Mesendoderm (in vitro differentiated cells): ENCODE results near the gene KCNMB2.

ENCODE experiments used
- DNase-seq: peaks from one replicate; pipeline ENCODE4 v3.0.0; 2013
- H2AK5ac ChIP-seq: 2 replicates; pipeline ENCODE4 v1.6.1; 2013; ENCODE audit warnings: low read length, inconsistent platforms
- H2BK120ac ChIP-seq: 2 replicates; pipeline ENCODE4 v1.6.1; 2013; ENCODE audit warnings: low read depth, mild to moderate bottlenecking, low read length, moderate library complexity, mixed read lengths
- H2BK15ac ChIP-seq: replicated peaks from 2 replicates; pipeline ENCODE4 v1.6.1; 2013; ENCODE audit warnings: low read depth, mild to moderate bottlenecking, moderate library complexity
- H2BK5ac ChIP-seq: 2 replicates; pipeline ENCODE4 v1.6.1; 2013; ENCODE audit warnings: low read length, inconsistent platforms
- H3K18ac ChIP-seq: 2 replicates; pipeline ENCODE4 v1.6.1; 2013; ENCODE audit warnings: mild to moderate bottlenecking, low read length, mixed read lengths
- H3K23ac ChIP-seq: one replicate; pipeline ENCODE4 v1.6.1; 2013; ENCODE audit warnings: low read length
- H3K27ac ChIP-seq: 2 replicates; pipeline ENCODE4 v1.5.1; 2013; ENCODE audit warnings: low read depth, mild to moderate bottlenecking, inconsistent platforms, low read length, moderate library complexity
- H3K27me3 ChIP-seq: 2 replicates; pipeline ENCODE4 v1.6.1; 2013; ENCODE audit warnings: low read length, control low read depth, mild to moderate bottlenecking, inconsistent platforms; ENCODE audit not compliant: insufficient read depth, poor library complexity
- H3K36me3 ChIP-seq: 2 replicates; pipeline ENCODE4 v1.6.1; 2013; ENCODE audit warnings: low read length, inconsistent platforms; ENCODE audit not compliant: control insufficient read depth, insufficient read depth
- H3K4ac ChIP-seq: one replicate; pipeline ENCODE4 v1.6.1; 2013; ENCODE audit warnings: low read depth, mild to moderate bottlenecking, low read length, moderate library complexity
- H3K4me1 ChIP-seq: 2 replicates; pipeline ENCODE4 v1.6.1; 2013; ENCODE audit warnings: low read depth, low read length, inconsistent platforms; ENCODE audit not compliant: control insufficient read depth
- H3K4me2 ChIP-seq: 2 replicates; pipeline ENCODE4 v1.6.1; 2013; ENCODE audit warnings: low read length
- H3K4me3 ChIP-seq: 2 replicates; pipeline ENCODE4 v1.5.1; 2013; ENCODE audit warnings: mild to moderate bottlenecking, low read length
- H3K56ac ChIP-seq: one replicate; pipeline ENCODE4 v1.6.1; 2013; ENCODE audit warnings: low read length
- H3K79me1 ChIP-seq: 2 replicates; pipeline ENCODE4 v1.6.1; 2013; ENCODE audit warnings: low read length, inconsistent platforms
- H3K79me2 ChIP-seq: 2 replicates; pipeline ENCODE4 v1.6.1; 2013; ENCODE audit warnings: mild to moderate bottlenecking, low read length; ENCODE audit not compliant: control insufficient read depth, insufficient read depth
- H3K9ac ChIP-seq: 2 replicates; pipeline ENCODE4 v1.6.1; 2013; ENCODE audit warnings: low read length, inconsistent platforms
- H4K5ac ChIP-seq: one replicate; pipeline ENCODE4 v1.6.1; 2013; ENCODE audit warnings: low read length
- H4K8ac ChIP-seq: one replicate; pipeline ENCODE4 v1.6.1; 2013; ENCODE audit warnings: low read depth, mild to moderate bottlenecking, control low read depth, low read length, moderate library complexity
- WGBS: extraction: QIAGEN DNeasy Blood & Tissue Kit; methylation state at CpG from one replicate; pipeline ENCODE4 v1.1.7; 2013; ENCODE audit warnings: low lambda C conversion rate, missing lambda C conversion rate; ENCODE audit not compliant: insufficient coverage; ENCODE audit errors: extremely low coverage; 5-methylcytosine and 5-hydroxymethylcytosine counted together

Gene KCNMB2

DNA sequence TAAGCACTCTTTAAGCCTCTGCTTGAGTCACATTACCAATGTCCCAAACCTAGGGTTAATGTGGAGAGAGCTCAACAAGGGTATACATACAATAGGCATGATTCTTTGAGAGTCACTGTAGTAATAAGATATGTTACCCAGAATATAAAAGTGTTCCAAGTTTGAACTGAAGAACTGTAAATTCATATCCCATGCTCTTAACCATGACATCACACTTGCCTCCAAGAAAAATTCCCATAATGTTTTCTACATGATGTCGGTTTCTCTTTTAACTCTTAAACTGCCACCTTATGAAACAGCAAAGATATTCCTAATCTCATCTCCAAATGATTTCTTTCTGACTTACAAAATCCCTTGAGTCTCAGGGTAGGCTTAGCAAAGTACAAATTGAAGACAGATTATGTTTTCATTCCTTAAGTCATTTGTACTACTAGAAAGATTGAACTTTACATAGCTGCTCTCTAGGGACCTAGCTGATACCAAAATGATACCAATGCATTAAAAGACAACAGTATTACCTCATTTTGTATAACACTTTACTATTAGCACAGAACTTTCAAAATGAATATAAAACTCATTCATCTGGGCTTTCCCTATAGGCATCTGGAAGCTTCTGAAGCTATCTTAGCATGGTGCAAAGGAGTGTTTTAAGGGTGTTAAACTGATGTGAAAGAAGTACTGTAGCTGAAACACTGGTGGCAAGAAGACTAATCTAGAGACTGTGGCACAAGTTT lies 127.1 kb downstream of the KCNMB2 start:
- Histone ChIP-seq H2AK5ac (no peak overlapping the region), H3K4me2 (no peak overlapping the region), H3K9ac (no peak overlapping the region), H3K4ac (no peak overlapping the region), H2BK15ac (no peak overlapping the region), H4K5ac (no peak overlapping the region), H2BK5ac (no peak overlapping the region), H3K79me2 (no peaks in the 10 kb centered on the region), H3K23ac (no peak overlapping the region), H4K8ac (no peak overlapping the region), H2BK120ac (no peak overlapping the region), H3K56ac (no peak overlapping the region), H3K4me3 (no peak overlapping the region), H3K18ac (peak overlapping the region; percentile 39), H3K4me1 (no peaks in the 10 kb centered on the region), H3K27ac (no peak overlapping the region), H3K27me3 (no peaks in the 10 kb centered on the region), H3K36me3 (no peaks in the 10 kb centered on the region), H3K79me1 (no peaks in the 10 kb centered on the region)
- no CpG with 5 or more reads among the region's 1 CpG for WGBS
- no peak for DNase-seq

- no peak overlapping the region for H2BK15ac ChIP-seq
- H3K27ac ChIP-seq: no peak overlapping the region
- no CpG with 5 or more reads among the region's 4 CpGs for WGBS
- H3K9ac ChIP-seq: no peak overlapping the region
- H2AK5ac ChIP-seq: no peak overlapping the region
- H3K79me1 ChIP-seq: no peaks in the 10 kb centered on the region
- H3K4me3 ChIP-seq: no peak overlapping the region
- no peak overlapping the region for H4K8ac ChIP-seq
- no peak for DNase-seq
- H4K5ac ChIP-seq: no peak overlapping the region
- H3K36me3 ChIP-seq: no peaks in the 10 kb centered on the region
- H3K79me2 ChIP-seq: no peaks in the 10 kb centered on the region
- no peaks in the 10 kb centered on the region for H3K27me3 ChIP-seq
- no peak overlapping the region for H2BK5ac ChIP-seq
- no peaks in the 10 kb centered on the region for H3K4me1 ChIP-seq
- no peak overlapping the region for H3K56ac ChIP-seq
- no peak overlapping the region for H3K4me2 ChIP-seq
- H3K18ac ChIP-seq: no peak overlapping the region
- no peak overlapping the region for H3K4ac ChIP-seq
- H2BK120ac ChIP-seq: no peak overlapping the region
- no peak overlapping the region for H3K23ac ChIP-seq
Measured at GRCh38 chr3:178665747-178666146, 129.5 kb downstream of the KCNMB2 start.

DNA sequence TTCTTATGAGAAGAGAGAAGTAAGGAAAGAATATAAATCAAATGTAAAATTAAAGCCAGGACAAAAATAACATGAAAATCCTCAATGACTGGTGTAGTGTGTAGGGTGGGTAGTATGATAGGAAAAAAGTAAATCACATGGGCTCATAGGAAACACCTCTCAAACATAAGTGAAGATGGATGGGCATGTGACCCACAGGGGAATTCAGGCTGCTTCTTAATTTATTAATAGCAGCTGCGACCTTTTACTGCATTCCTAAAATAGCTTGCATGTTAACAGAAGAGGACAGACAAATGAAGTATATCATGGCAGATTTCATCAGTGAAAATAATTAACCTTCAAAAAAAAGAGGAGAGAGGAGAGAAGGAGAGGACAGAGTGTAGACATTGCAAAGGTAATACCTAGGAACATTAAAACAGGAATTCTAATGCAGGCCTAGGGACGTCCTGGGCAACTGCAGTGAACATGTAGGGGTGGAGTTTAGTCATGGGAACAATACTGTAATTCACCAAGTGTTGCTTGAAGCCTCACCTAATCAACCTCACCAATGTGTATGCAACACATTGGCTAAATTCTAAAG lies 132.9 kb downstream of the KCNMB2 start:
- Histone ChIP-seq H3K27me3 (no peaks in the 10 kb centered on the region), H3K27ac (no peak overlapping the region), H3K79me2 (no peaks in the 10 kb centered on the region), H3K4me3 (no peak overlapping the region), H3K4me2 (no peak overlapping the region), H3K36me3 (no peaks in the 10 kb centered on the region), H3K79me1 (no peaks in the 10 kb centered on the region), H2AK5ac (no peak overlapping the region), H3K56ac (no peak overlapping the region), H2BK120ac (no peak overlapping the region), H3K9ac (no peak overlapping the region), H2BK15ac (no peak overlapping the region), H4K8ac (no peak overlapping the region), H3K4me1 (no peaks in the 10 kb centered on the region), H3K4ac (no peak overlapping the region), H2BK5ac (no peak overlapping the region), H3K18ac (no peak overlapping the region), H4K5ac (no peak overlapping the region), H3K23ac (no peak overlapping the region)
- peak; percentile 16 for DNase-seq
- no CpG with 5 or more reads among the region's 2 CpGs for WGBS

DNA sequence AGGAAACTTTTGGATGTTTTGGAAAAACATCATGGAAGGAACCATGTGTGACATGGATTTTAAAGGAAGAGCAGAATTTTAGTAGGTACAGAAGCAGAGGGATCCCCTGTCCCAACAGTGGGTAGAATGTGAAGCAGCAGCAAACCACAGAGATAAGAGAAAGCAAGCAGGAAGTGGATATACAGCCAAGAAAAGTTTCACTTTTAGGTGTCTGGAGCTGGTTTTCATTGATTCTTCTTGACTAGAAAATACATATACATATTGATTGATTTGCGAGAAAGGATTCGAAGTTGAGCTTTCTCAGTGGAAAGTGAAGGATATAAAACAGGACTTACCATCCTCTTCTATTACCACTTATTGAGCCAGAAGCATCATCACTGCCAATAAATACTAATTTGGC lies 133.5 kb downstream of the KCNMB2 start:
- Histone ChIP-seq H3K36me3 (no peaks in the 10 kb centered on the region), H3K9ac (no peak overlapping the region), H3K27me3 (no peaks in the 10 kb centered on the region), H3K4me3 (no peak overlapping the region), H4K8ac (no peak overlapping the region), H3K4me2 (no peak overlapping the region), H2AK5ac (no peak overlapping the region), H2BK120ac (no peak overlapping the region), H3K27ac (no peak overlapping the region), H3K56ac (no peak overlapping the region), H2BK5ac (no peak overlapping the region), H3K23ac (no peak overlapping the region), H4K5ac (no peak overlapping the region), H3K4ac (no peak overlapping the region), H3K4me1 (no peaks in the 10 kb centered on the region), H2BK15ac (no peak overlapping the region), H3K79me1 (no peaks in the 10 kb centered on the region), H3K79me2 (no peaks in the 10 kb centered on the region), H3K18ac (no peak overlapping the region)
- no peak for DNase-seq
- no CpG with 5 or more reads among the region's 2 CpGs for WGBS

- H3K23ac ChIP-seq: no peak overlapping the region
- H2AK5ac ChIP-seq: no peak overlapping the region
- no peak overlapping the region for H3K9ac ChIP-seq
- no peaks in the 10 kb centered on the region for H3K36me3 ChIP-seq
- H3K4me2 ChIP-seq: no peak overlapping the region
- H2BK120ac ChIP-seq: no peak overlapping the region
- H3K27ac ChIP-seq: no peak overlapping the region
- no peak overlapping the region for H3K4me3 ChIP-seq
- H3K56ac ChIP-seq: no peak overlapping the region
- no peak overlapping the region for H4K8ac ChIP-seq
- H3K4me1 ChIP-seq: no peaks in the 10 kb centered on the region
- no peak for DNase-seq
- H3K27me3 ChIP-seq: no peaks in the 10 kb centered on the region
- no peaks in the 10 kb centered on the region for H3K79me1 ChIP-seq
- no peaks in the 10 kb centered on the region for H3K79me2 ChIP-seq
- no peak overlapping the region for H4K5ac ChIP-seq
- H3K18ac ChIP-seq: no peak overlapping the region
- no CpG with 5 or more reads among the region's 3 CpGs for WGBS
- H2BK15ac ChIP-seq: no peak overlapping the region
- H2BK5ac ChIP-seq: no peak overlapping the region
- no peak overlapping the region for H3K4ac ChIP-seq
Measured at GRCh38 chr3:178671377-178671776, 135.1 kb downstream of the KCNMB2 start.

GRCh38 chr3:178671791-178672190 lies 135.6 kb downstream of the KCNMB2 start:
- Histone ChIP-seq H3K4me3 (no peak overlapping the region), H3K4ac (no peak overlapping the region), H3K27ac (no peak overlapping the region), H3K23ac (no peak overlapping the region), H2BK5ac (no peak overlapping the region), H2AK5ac (no peak overlapping the region), H3K18ac (no peak overlapping the region), H3K56ac (no peak overlapping the region), H3K9ac (no peak overlapping the region), H3K4me2 (no peak overlapping the region), H2BK15ac (no peak overlapping the region), H3K27me3 (no peaks in the 10 kb centered on the region), H3K79me1 (no peaks in the 10 kb centered on the region), H3K4me1 (no peaks in the 10 kb centered on the region), H2BK120ac (no peak overlapping the region), H4K5ac (no peak overlapping the region), H3K79me2 (no peaks in the 10 kb centered on the region), H4K8ac (no peak overlapping the region), H3K36me3 (no peaks in the 10 kb centered on the region)
- no peak for DNase-seq
- no CpG with 5 or more reads among the region's 1 CpG for WGBS
